Measurements from ENCODE around the gene SUN2. TPM values are rescaled to one million over a fixed set of nuclear protein-coding genes. Genes with fewer than 3 reads are reported as not detected.

SUN2 gene
- total and polyA plus RNA-seq, 10 of the 15 experiments (the other 5 are each of a cell fraction or from before 2014, with no cell fraction given): 0.18 to 107 (median 35.9) TPM

- Histone ChIP-seq H3K27me3 (replicated peaks in 1 of 2; ENCODE audit: control insufficient read depth in 2 of 2, insufficient read depth in 2 of 2, low read length in 1 of 2) (no peaks in the 10 kb centered on the region), H2AFZ (ENCODE audit: control insufficient read depth, low read depth, low read length) (no peak overlapping the region), H3K9me3 (replicated peaks; ENCODE audit: control insufficient read depth, insufficient read depth, low read length) (no peaks in the 10 kb centered on the region), H3K27ac (ENCODE audit: control insufficient read depth, insufficient read depth) (no peak overlapping the region), H3K4me3 (no peak overlapping the region), H3K79me2 (ENCODE audit: control insufficient read depth, insufficient read depth, low read length) (peaks cover 45% of the 10 kb centered on the region), H3K36me3 (ENCODE audit: control insufficient read depth in 2 of 2, insufficient read depth in 2 of 2, low read length in 1 of 2) (peaks cover 26 to 31% of the 10 kb centered on the region in 2 experiments), H3K9ac (ENCODE audit: control insufficient read depth, insufficient read depth, low read length) (no peak overlapping the region), H3K4me1 (ENCODE audit: control insufficient read depth, insufficient read depth, low read length) (no peaks in the 10 kb centered on the region; the same call in 1 of the 2 replicates), H4K20me1 (ENCODE audit: control insufficient read depth, insufficient read depth) (peaks cover 12% of the 10 kb centered on the region), H3K4me2 (ENCODE audit: control insufficient read depth, insufficient read depth) (no peak overlapping the region)
- no peak for ATAC-seq
- ChIA-PET POLR2A (interaction anchor here (1.0 to 1.1 kb wide), 2 partner anchors 16 to 18 kb away, joined by 3 to 5 read pairs; no protein-coding TSS in a partner anchor), SMC1A (ENCODE audit: uncharacterized antibody, unreplicated experiment) (interaction anchor here (1.1 kb wide), 1 partner anchor 10 kb away, joined by 4 read pairs; no protein-coding TSS in a partner anchor), RAD21 (ENCODE audit: unreplicated experiment) (interaction anchor here (1.2 kb wide), 1 partner anchor 16 kb away, joined by 3 read pairs; no protein-coding TSS in a partner anchor), CTCF (interaction anchor here (2.6 kb wide), 1 partner anchor 10 kb away, joined by 7 read pairs; no protein-coding TSS in a partner anchor)
- FAIRE-seq: no peak
- no TSS peak for BruUV-seq (replicated peaks)
- in situ Hi-C loops (cut with MboI) (no loop called here), intact Hi-C loops (cut with micrococcal nuclease; ENCODE audit: unreplicated experiment) (no loop called here)
- TF ChIP-seq RAD21 (IDR thresholded peaks at IDR 0.05; ENCODE audit: insufficient read depth, low read depth, low read length) (no peak), FOS (IDR thresholded peaks at IDR 0.05; ENCODE audit: borderline replicate concordance, extremely low read depth, insufficient read length) (no peak), SUPT20H (IDR thresholded peaks at IDR 0.05; ENCODE audit: borderline replicate concordance, control insufficient read depth, low read depth, low read length) (no peak), ZNF274 (IDR thresholded peaks at IDR 0.05; ENCODE audit: insufficient read depth, insufficient read length) (no peak), HDAC6 (IDR thresholded peaks at IDR 0.05; ENCODE audit: unreplicated experiment) (no peak), NFIC (IDR thresholded peaks at IDR 0.05; ENCODE audit: low read depth, low read length) (no peak)
- TF ChIP-seq, protein P1, sequence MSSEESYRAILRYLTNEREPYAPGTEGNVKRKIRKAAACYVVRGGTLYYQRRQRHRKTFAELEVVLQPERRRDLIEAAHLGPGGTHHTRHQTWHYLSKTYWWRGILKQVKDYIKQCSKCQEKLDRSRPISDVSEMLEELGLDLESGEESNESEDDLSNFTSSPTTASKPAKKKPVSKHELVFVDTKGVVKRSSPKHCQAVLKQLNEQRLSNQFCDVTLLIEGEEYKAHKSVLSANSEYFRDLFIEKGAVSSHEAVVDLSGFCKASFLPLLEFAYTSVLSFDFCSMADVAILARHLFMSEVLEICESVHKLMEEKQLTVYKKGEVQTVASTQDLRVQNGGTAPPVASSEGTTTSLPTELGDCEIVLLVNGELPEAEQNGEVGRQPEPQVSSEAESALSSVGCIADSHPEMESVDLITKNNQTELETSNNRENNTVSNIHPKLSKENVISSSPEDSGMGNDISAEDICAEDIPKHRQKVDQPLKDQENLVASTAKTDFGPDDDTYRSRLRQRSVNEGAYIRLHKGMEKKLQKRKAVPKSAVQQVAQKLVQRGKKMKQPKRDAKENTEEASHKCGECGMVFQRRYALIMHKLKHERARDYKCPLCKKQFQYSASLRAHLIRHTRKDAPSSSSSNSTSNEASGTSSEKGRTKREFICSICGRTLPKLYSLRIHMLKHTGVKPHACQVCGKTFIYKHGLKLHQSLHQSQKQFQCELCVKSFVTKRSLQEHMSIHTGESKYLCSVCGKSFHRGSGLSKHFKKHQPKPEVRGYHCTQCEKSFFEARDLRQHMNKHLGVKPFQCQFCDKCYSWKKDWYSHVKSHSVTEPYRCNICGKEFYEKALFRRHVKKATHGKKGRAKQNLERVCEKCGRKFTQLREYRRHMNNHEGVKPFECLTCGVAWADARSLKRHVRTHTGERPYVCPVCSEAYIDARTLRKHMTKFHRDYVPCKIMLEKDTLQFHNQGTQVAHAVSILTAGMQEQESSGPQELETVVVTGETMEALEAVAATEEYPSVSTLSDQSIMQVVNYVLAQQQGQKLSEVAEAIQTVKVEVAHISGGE (CRISPR knock-in tag; IDR thresholded peaks at IDR 0.05): no peak
- 87% methylated on average over 9 of the region's 9 CpGs for WGBS (ENCODE audit: insufficient coverage, insufficient replicate concordance, low lambda C conversion rate, missing lambda C conversion rate)
- DNase-seq (ENCODE audit: low read depth, low spot score): no peak
These were observed 40.5 kb downstream of the SUN2 start for GRCh38 chr22:38715176-38715764.

All from GM12878 (cell line).